NCI-H82 treated with DMSO at 0.1 percent for 48 hours (cell line): ENCODE data around the gene NTN1.

Source experiments
- DNase-seq: peaks from one replicate; lab custom pipeline; 2025; ENCODE audit not compliant: unreplicated experiment; lab: John Stamatoyannopoulos, UW

NTN1 gene

DNA sequence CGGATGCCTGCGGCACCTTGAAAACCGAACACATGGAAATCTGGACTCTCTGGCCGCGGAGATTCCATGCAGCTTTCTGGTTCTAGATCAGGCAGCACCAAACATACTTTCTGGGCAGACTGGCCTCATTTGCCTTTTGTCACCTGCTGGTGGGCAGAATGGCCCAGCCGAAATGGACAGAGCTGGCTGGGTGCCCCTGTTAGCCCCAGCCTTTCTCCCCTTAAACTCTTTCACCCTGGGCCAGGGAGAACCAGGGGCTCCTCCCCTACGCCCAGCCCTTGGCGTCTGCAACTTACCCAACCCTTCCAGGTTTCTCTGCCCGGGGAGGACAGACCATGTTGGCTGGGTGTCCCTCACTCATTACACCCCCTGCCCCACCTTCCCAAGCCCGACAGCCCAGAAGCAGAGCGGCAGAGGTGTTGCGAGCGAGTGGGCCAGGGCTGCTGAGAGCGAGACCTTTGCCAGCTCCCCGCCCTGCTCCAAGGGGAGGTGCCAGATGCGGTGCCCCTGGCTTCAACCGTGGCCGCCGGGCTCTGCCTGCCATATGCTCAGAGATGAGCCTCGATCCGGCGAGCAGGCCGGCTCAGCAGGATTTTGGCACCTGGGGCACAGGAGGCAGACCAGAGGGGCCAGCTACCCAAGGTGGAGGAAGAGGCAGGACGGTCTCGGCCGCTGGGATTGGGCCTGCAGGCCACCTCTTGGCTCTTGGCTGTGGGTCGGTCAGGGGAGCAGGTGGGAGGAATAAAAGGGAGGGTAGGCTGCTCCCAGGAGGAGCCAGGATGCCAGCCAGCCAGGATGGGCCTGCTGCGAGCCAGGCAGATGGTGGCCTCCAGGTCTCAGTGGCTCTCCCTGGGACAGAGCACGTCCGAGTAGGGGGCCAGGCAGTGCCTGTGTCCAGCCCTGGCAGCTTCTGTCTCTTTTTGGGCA is 191.3 kb downstream of the NTN1 start:
- DNase-seq = no peak

GRCh38 chr17:9213303-9213640 is 192.0 kb downstream of the NTN1 start:
- no peak for DNase-seq

DNA sequence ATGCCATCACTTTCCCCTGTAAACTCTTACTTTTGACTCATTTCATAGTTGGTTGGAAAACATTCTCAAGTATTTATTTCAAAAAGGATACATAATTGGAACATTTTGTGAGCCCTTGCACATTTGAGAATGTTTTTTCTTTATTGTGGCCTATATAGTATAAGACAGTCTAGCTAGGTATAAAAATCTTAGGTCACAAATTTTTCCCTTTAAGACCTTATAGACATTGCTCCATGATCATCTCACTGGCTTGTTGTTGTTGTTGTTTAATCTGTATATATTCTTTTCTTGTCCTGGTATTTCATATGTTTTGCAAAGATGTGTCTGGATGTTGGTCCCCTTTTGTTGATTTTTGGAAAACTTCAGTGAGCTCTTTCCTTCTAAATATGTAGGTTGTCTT is 194.2 kb downstream of the NTN1 start:
- DNase-seq = no peak

GRCh38 chr17:9217151-9218056 is 196.1 kb downstream of the NTN1 start:
- no peak for DNase-seq

DNA sequence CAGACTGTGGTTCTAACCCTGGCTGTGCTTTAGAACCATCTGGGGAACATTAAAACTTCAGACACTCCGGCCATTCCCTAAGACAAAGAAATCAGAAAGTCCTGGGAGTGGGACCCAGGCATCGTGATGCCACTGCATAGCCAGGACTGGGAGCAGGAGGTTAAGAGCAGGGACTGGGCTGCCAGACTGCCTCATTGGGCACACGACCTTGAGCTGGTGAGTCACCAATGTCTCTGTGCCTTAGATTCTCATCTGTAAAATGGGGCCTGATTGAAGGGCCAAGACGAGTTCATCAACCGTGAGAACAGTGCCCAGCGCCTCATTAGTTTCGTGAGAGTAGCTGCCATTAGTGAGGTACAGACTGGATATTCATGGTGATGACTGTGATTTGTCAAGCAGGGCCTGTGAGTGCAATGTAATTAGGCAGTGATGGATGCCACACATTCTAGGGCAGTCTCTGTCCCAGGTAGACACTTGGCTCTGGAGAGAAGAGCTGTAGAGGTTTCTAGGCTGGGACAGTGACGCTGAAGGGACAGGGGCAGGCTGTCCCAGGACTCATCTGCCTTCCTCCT is 196.8 kb downstream of the NTN1 start:
- DNase-seq = no peak

- no peak for DNase-seq
These were observed 197.6 kb downstream of the NTN1 start for GRCh38 chr17:9218911-9219310.

GRCh38 chr17:9219631-9220397 is 198.5 kb downstream of the NTN1 start:
- DNase-seq = no peak

GRCh38 chr17:9220398-9221146 is 199.3 kb downstream of the NTN1 start:
- no peak for DNase-seq

GRCh38 chr17:9221147-9221921 is 200.0 kb downstream of the NTN1 start:
- DNase-seq = no peak

DNA sequence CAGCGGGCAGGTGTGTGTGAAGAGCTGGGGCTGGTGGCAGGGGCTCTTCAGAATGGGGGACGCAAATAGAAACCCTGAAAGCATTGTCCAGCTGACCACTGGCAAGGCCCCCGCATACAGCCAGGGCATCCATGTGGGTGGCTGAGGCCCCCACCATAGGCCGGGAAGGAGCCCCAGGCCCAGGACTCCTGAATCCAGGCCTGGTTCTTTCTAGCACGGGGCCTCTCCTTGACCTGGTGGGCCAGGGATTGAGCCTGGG is 200.5 kb downstream of the NTN1 start:
- no peak for DNase-seq

GRCh38 chr17:9223531-9223930 is 202.2 kb downstream of the NTN1 start:
- DNase-seq = no peak

- DNase-seq = no peak
These were observed 203.2 kb downstream of the NTN1 start for GRCh38 chr17:9224485-9224884.

- no peak for DNase-seq
These were observed 204.2 kb downstream of the NTN1 start for GRCh38 chr17:9225305-9226101.

DNA sequence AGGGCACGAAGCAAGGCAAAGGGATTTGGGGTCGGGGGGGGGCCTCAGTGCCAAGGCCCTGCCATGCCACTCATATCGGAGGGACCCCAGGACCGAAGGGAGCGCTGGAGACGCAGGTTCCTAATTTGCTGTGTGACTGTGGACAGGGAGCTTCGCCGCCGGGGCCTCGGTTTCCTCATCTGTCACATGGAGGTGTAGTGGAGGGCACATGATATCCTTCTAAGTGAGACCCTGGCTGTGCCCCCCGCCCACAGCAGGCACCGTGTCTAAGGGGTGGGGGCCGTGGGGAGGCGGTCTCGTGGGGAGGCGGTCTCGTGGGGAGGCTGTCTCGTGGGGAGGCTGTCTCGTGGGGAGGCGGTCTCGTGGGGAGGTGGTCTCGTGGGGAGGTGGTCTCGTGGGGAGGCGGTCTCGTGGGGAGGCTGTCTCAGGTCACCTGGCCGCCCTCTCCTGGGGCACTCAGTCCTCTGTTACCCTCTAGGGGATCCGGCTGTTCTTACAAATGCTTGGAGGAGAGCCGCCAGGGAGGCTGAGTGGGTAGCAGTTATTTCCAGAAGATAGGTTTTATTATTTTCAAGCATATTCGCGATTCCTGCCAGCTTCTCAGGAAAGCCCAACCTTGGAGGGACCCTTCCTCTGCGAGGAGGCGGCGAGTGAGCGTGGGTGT is 205.0 kb downstream of the NTN1 start:
- no peak for DNase-seq

DNA sequence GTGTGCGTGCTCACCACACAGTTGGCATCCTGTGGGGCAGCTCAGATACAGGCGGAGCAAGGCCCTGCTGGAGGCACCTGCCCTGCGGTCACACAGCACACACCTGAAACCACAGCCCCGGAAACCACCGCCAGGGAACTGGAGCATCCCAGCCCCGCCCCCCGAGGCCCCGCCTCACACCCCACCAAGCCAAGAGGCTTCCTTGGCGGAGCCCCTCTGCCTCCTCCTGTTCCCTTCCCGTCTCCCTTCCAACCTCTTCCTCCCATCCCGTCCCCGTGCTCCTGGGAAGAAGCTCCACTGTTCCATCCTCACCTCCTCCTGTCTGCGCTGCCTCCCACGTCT is 205.5 kb downstream of the NTN1 start:
- DNase-seq = no peak

DNA sequence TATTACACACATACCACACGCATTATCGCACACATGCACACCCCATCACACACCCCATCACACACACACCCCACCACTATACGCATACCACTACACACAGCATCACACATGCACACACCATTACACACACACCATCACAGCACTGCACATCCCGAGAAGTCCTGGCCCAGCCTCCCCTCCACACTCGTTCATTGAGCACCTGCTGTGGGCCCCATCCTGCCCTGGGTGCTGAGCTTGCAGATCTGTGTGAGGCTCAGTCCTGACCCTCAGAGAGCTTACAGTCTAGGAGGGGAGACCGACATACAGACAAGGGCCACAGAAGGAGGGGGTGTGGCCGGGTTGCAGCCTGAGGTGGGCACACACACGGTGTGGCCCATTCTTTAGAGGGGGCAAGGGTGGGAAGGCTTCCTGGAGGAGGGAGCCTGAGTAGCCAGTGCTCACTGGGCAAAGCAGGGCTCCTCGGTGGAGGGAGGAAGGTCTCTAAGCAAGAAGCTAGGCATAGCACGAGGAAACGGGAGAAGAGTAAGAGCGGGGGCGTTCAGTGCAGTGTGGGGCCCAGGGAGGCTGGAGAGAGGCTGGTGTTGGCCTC is 206.6 kb downstream of the NTN1 start:
- no peak for DNase-seq

DNA sequence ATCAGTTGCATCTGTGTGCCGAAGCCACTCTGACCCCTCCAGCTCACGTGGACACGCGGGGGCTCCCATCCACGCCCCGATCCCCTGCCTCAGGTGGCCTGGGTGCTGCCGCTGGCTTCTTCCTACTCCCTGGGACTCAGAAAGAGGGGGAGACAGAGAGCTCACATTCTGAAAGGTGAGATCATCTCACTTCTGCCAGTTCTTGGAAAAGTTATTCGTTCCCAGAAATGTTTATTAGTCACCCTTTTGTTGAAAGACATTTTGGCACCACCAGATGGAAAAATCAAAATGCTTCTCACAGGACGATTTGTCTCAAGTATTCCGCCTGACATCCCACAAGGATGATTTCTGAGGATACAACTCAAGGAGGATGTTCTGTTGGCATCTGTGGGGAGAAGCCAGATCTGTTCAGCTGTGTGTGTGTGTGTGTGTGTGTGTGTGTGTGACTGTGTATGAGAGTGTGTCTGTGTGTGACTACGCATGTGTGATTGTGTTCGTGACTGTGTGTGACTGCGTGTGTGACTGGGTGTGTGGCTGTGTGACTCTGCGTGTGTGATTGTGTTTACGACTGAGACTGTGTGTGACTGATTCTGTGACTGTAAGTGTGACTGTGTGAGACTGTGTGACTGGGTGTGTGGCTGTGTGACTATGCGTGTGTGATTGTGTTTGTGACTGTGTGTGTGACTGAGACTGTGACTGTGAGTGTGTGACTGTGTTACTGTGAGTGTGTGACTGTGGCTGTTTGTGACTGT is 207.3 kb downstream of the NTN1 start:
- DNase-seq = no peak
